Left ventricle myocardium inferior (tissue), 1 donor: ENCODE results near the gene LASP1NB. TPM values are rescaled to one million over a fixed set of nuclear protein-coding genes. Genes with fewer than 3 reads are reported as not detected.
"Not testable (repeated sequence)": the region's sequence is repeated elsewhere in the genome, so short reads cannot be mapped to it uniquely, and the experiment has no call there.

Experiments
- DNase-seq: peaks from one replicate; pipeline ENCODE4 v3.0.0-alpha.2; 2020
- H3K27ac ChIP-seq: fragments of 200-600 bp; replicated peaks from 2 replicates; pipeline ENCODE4 v1.8.0; 2021
- H3K27me3 ChIP-seq: fragments of 200-600 bp; 2 replicates; pipeline ENCODE4 v1.8.0; 2021; ENCODE audit warnings: low read depth
- H3K36me3 ChIP-seq: fragments of 200-600 bp; 2 replicates; pipeline ENCODE4 v1.8.0; 2021
- H3K4me1 ChIP-seq: fragments of 200-600 bp; 2 replicates; pipeline ENCODE4 v1.8.0; 2021
- H3K4me3 ChIP-seq: fragments of 200-600 bp; 2 replicates; pipeline ENCODE4 v1.8.0; 2021; ENCODE audit warnings: mild to moderate bottlenecking, moderate library complexity
- H3K9me3 ChIP-seq: fragments of 200-600 bp; replicated peaks from 2 replicates; pipeline ENCODE4 v1.8.0; 2021
- intact Hi-C: fragments of 100-400 bp; cut with micrococcal nuclease; formaldehyde crosslinking; loops from one replicate; pipeline ENCODE4 v1.11.0; 2022
- microRNA-seq: library from miRNA; unstranded; fragments of <30 nt; microRNA quantifications from one replicate; pipeline ENCODE4 v1.2.0, GENCODE V29; 2020
- total RNA-seq: library from RNA; stranded (reverse); fragmentation: NEBNext Ultra II Directional; extraction: Animal tissue kit (Norgen Biotek cat#: 25700); gene quantifications from one replicate; pipeline ENCODE4 v1.2.1, GENCODE V29; 2021
- TF ChIP-seq, protein P1 (sequence below): fragments of 200-600 bp; IDR thresholded peaks from 2 replicates; pipeline ENCODE4 v1.8.0; 2021; ENCODE audit warnings: antibody characterized with exemption, mild to moderate bottlenecking, borderline replicate concordance
- donor health status: DM: no; HTN: yes; CAD: no; lungs with severe emphysema.

The LASP1NB gene

DNA sequence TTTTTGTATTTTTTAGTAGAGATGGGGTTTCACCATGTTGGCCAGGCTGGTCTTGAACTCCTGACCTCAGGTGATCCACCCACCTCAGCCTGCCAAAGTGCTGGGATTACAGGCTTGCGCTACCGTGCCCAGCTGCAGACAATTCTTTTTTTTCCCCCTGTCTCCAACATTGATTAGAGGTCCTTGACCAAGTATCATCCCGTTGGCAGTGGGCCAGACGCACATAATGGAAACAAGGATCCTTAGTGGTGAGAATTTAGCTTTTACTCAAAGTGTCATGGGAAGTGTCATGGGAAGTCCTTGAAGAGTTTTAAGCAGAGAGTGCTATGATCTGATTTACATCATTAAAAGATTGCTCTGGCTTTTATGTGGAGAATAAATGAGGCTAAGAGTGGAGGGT lies 43.9 kb downstream of the LASP1NB start:
- no peaks in the 10 kb centered on the region for H3K36me3 ChIP-seq
- H3K4me3 ChIP-seq = no peak overlapping the region
- TF ChIP-seq, protein P1, sequence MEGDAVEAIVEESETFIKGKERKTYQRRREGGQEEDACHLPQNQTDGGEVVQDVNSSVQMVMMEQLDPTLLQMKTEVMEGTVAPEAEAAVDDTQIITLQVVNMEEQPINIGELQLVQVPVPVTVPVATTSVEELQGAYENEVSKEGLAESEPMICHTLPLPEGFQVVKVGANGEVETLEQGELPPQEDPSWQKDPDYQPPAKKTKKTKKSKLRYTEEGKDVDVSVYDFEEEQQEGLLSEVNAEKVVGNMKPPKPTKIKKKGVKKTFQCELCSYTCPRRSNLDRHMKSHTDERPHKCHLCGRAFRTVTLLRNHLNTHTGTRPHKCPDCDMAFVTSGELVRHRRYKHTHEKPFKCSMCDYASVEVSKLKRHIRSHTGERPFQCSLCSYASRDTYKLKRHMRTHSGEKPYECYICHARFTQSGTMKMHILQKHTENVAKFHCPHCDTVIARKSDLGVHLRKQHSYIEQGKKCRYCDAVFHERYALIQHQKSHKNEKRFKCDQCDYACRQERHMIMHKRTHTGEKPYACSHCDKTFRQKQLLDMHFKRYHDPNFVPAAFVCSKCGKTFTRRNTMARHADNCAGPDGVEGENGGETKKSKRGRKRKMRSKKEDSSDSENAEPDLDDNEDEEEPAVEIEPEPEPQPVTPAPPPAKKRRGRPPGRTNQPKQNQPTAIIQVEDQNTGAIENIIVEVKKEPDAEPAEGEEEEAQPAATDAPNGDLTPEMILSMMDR = no peak
- no peak for DNase-seq
- peaks cover 4% of the 10 kb centered on the region for H3K4me1 ChIP-seq
- no peak overlapping the region for H3K27ac ChIP-seq
- no peaks in the 10 kb centered on the region for H3K27me3 ChIP-seq
- no peaks in the 10 kb centered on the region for H3K9me3 ChIP-seq
- intact Hi-C loops = no loop called here

GRCh38 chr17:38970128-38970527 lies 44.7 kb downstream of the LASP1NB start:
- Histone ChIP-seq H3K36me3 (no peaks in the 10 kb centered on the region), H3K9me3 (no peaks in the 10 kb centered on the region), H3K27me3 (peaks cover under 1% of the 10 kb centered on the region), H3K27ac (no peak overlapping the region), H3K4me3 (no peak overlapping the region), H3K4me1 (peaks cover 4% of the 10 kb centered on the region)
- intact Hi-C loops = no loop called here
- TF ChIP-seq, protein P1 = no peak
- DNase-seq = no peak

DNA sequence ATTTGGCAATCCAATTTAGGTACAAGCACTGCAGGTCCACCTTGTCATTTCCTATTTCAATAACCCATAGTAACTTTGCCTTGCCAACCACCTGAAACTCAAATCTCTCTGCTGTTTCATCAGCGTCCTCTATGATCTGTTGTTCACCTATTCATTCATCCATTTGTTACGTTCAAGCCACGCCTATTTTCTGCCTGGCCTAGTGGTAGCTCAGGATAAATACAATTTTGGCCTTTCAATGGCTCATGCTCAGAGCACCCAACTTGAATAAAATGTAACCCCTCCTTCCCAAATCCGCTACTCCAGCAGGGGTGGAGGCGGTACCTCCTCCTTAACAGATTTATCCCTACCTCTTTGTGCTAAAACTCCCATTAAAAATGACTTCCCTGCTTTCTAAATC lies 45.4 kb downstream of the LASP1NB start:
- H3K27ac ChIP-seq = no peak overlapping the region
- no peak overlapping the region for H3K4me3 ChIP-seq
- H3K4me1 ChIP-seq = peaks cover 4% of the 10 kb centered on the region
- H3K27me3 ChIP-seq = peaks cover 4% of the 10 kb centered on the region
- TF ChIP-seq, protein P1 = no peak
- intact Hi-C loops = no loop called here
- no peaks in the 10 kb centered on the region for H3K9me3 ChIP-seq
- no peaks in the 10 kb centered on the region for H3K36me3 ChIP-seq
- no peak for DNase-seq

DNA sequence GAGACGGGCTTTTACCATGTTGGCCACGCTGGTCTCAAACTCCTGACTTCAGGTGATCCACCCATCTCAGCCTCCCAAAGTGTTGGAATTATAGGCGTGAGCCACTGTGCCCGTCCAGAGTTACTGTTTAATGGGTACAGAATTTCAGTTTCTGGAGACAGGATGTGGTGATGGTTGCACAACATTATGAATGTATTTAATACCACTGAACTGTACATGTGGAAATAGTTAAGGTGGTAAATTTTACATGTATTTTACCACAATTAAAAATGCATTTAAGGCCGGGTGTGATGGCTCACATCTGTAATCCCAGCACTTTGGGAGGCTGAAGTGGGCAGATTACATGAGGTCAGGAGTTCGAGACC lies 50.8 kb downstream of the LASP1NB start:
- H3K4me3 ChIP-seq, H3K36me3 ChIP-seq, DNase-seq, H3K4me1 ChIP-seq, intact Hi-C loops, H3K27ac ChIP-seq, H3K9me3 ChIP-seq, H3K27me3 ChIP-seq: not testable (repeated sequence)

GRCh38 chr17:38978180-38978579 lies 52.8 kb downstream of the LASP1NB start:
- Histone ChIP-seq H3K4me3 (no peak overlapping the region), H3K27me3 (peaks cover 4% of the 10 kb centered on the region), H3K9me3 (no peaks in the 10 kb centered on the region), H3K36me3 (no peaks in the 10 kb centered on the region), H3K4me1 (no peaks in the 10 kb centered on the region), H3K27ac (no peak overlapping the region)
- no peak for DNase-seq
- TF ChIP-seq, protein P1 = no peak
- intact Hi-C loops = no loop called here

Small RNA genes within 50 kb of the gene (microRNA-seq; reads per million reads assigned to microRNA genes)
- gene MIR6779 = not detected

Other genes starting within 250 kb of the LASP1NB start
- gene MLLT6, start 220.3 kb upstream of the LASP1NB start, total RNA-seq = 74.1 TPM
- gene CISD3, start 195.3 kb upstream of the LASP1NB start, total RNA-seq = 75.9 TPM
- gene PCGF2, start 177.3 kb upstream of the LASP1NB start, total RNA-seq = 20.7 TPM
- gene PSMB3, start 172.9 kb upstream of the LASP1NB start, total RNA-seq = 149 TPM
- gene PIP4K2B, start 126.1 kb upstream of the LASP1NB start, total RNA-seq = 42.7 TPM
- gene CWC25, start 100.3 kb upstream of the LASP1NB start, total RNA-seq = 8.7 TPM
- gene RPL23, start 71.9 kb upstream of the LASP1NB start, total RNA-seq = 760 TPM
- gene LASP1, start 55.6 kb upstream of the LASP1NB start, total RNA-seq = 29.4 TPM
- not detected for gene FBXO47, start 41.8 kb downstream of the LASP1NB start, total RNA-seq
- gene PLXDC1, start 226.0 kb downstream of the LASP1NB start, total RNA-seq = 12.2 TPM
- gene ARL5C, start 240.5 kb downstream of the LASP1NB start, total RNA-seq = not detected